HG03439 (cell line): ENCODE data around the gene LMX1B.
A peak's percentile ranks its signal among the peaks of the same experiment; 100 is the strongest.
"Not testable (repeated sequence)": the region's sequence is repeated elsewhere in the genome, so short reads cannot be mapped to it uniquely, and the experiment has no call there.

ENCODE experiments used
- ATAC-seq: cut with Tn5 transposase; IDR thresholded peaks from one replicate; pipeline ENCODE4 v1.9.1; 2021; ENCODE audit warnings: mild to moderate bottlenecking, moderate library complexity; ENCODE audit not compliant: unreplicated experiment

LMX1B gene

DNA sequence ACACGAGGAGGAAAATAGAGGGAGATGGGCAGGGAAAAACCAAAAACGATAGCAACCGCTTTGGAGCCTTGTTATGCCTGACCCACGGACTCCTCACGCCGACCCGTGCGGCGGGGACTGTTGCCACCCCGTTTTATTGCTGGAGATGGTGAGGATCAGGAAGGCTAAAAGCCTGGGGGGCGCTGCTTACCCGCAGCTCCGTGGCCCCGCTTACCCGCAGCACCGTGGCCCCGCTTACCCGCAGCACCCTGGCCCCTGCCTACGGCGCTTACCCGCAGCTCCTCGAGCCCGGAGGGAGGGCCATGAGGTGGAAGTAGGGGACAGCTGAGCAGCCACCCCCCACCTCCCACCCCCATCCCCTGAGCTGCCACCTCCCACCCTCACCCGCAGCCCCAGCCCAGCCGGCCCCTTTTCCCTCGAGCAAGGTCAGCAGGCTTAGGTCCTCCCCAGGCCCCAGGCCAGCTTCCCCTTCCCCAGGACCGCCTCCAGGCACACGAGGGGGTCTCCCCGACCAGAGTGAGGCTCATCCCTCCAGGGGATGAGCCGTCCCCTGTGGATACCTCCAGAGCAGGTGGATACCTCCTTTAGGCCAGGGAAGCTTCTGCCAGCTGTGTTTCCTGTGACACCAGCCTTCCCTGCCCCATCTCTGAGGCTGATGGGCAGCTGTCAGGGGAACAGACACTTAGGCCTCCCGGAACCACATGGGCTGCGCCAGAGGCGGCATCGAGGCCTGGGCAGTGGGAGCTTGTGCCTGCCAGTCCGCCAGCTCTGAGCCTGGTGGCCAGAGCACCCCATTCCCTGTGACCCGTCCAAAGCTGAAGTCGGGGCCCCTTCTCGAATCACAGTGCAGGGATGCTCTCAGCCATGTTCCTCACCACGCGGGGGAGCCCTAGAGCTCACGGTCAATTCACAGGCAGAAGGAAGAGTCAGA is 92.3 kb downstream of the LMX1B start:
- ATAC-seq = no peak

DNA sequence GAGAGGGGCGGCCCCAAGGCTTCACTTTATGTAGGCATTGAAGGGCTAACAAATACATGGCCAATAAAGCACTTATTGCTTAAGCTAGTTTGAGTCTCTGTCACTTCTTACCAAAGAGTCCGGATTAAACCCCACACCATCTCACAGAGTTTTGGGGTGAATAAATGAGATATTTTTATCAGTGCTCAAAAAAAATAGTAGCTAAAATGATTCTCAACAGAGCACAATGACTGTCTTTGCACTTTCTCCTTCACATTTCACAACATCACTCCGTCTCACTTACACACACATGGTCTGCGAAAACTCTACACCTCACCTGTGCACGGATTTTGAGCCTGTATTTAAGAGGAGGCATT is 92.9 kb downstream of the LMX1B start:
- no peak for ATAC-seq

DNA sequence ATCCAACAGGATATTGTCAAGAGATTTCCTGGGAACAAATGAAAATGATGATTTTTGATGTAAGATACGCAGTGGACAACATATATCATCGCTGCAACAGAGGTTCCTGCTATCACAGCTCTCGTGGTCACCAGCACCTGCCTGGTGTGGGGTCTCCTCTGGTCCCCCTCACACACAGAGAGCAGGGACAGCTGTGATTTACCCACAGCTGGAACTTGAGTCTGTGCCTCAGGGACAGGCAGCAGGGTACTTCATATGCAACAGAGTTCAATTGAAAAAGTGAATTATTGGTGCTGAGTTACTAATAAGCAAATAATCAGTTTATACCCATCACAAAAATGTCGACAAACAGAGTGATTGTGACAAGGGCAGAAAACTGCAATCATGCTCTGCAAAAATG is 93.4 kb downstream of the LMX1B start:
- no peak for ATAC-seq

DNA sequence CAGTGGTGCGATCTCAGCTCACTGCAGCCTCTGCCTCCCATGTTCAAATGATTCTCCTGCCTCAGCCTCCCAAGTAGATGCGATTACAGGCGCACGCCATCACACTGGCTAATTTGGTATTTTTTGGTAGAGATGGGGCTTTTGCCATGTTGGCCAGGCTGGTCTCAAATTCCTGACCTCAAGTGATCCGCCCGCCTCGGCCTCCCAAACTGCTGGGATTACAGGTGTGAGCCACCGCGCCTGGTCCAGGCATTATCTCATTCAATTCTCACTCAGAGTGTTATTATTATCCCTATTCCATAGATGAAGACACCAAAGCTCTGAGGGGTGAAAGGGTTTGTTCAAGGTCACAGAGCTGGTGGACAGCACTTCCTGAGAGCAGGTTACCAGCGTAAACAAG is 94.0 kb downstream of the LMX1B start:
- ATAC-seq = not testable (repeated sequence)

DNA sequence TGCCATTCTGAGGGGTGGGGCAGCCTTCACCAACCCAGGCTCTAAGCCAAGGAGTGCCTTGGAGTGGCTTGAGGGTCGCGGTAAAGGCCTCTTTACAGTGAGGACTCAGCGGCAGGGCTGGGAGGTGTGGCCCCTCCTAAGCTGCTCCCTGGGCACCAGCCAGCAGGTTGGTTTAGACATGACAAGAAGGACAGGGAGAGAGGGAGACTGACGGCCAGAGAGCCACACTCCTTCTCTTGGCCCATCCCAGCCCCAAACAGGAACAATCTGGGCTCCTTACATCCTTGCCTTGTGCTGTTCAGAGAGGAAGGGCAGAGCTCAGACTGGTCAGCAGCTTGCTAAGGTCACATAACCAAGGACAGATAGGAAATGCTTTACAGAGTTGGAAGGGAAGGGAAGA is 94.5 kb downstream of the LMX1B start:
- no peak for ATAC-seq

DNA sequence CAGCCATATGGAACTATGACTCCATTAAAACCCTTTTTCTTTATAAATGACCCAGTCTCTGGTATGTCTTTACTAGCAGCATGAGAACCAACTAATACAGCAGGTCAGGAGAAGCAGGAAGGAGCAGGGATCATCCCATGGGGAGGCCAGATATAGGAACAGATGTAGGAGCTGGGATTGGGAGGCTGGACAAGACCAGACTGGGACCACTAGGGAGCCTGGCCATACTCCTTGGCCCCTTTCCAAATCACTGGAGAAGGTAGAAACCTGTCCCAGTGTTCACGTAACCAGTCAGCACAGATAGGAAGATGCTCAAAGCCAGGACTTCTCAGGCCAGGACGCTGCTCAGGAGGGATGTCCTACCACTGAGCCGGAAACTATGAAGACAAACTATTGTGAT is 95.5 kb downstream of the LMX1B start:
- no peak for ATAC-seq

DNA sequence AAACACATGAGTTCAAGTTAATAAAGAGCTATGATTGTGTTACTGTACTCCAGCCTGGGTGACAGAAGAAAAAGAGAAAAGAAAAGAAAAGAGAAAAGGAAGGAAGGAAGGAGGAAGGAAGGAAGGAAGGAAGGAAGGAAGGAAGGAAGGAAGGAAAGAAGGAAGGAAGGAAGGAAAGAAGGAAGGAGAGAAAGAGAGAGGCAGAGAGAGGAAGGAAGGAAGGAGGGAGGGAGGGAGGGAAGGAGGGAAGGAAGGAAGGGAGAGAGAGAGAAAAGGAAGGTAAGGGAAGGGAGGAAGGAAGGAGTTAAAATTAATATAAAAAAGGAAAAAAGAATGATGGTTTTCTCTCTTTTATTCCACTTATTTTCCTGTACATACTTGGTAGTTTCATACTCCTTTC is 101.7 kb downstream of the LMX1B start:
- ATAC-seq = no peak

DNA sequence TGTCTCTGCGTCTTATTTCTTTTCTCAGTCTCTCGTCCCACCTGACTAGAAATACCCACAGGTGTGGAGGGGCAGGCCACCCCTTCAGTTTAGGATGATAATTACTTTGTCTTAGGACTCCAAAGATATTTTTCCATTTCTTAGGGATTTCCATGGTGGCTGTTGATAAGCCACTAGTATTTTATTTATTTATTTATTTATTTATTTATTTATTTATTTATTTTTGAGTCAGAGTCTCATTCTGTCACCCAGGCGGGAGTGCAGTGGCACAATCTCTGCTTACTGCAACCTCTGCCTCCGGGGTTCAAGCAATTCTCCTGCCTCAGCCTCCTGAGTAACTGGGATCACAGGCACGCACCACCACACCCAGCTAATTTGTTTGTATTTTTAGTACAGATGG is 103.7 kb downstream of the LMX1B start:
- not testable (repeated sequence) for ATAC-seq

DNA sequence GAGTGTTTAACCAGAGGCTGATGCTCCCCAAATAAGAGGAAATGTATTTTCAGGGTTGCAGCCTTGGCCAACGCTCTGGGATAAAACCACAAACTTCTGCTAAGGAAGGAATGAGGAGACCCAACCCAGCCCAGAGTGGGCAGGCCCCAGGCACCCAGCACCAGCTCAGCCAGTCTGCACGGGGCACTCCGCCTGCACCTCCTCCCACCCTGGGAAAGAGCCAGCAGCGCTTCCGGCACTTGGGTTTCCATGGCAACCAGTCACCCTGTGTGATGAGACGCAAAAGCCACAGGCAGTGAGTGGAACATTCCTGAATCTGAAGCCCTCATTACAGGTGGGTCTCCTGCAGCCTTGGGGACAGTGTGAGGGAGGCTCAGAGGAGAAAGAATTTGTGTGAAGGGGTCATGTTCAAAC is 105.9 kb downstream of the LMX1B start:
- no peak for ATAC-seq

DNA sequence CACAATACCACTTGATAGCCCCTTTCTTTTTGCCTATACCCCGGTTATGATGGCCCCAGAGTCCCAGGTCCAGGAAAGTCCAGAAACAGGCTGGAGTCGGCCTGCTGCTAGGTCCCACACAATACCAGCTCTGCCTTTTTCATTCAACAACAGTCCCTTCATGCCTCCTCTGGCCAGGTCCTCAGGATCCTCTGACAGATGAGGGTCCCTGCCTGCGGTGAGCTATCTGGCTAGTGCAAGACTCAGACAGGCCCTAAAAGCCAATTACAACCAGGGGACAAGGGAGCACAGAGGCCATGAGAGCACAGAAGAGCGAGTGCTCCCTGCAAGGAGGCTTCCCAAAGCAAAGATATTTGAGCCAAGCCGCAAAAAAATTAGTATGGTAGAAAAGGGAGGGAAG is 106.3 kb downstream of the LMX1B start:
- no peak for ATAC-seq

DNA sequence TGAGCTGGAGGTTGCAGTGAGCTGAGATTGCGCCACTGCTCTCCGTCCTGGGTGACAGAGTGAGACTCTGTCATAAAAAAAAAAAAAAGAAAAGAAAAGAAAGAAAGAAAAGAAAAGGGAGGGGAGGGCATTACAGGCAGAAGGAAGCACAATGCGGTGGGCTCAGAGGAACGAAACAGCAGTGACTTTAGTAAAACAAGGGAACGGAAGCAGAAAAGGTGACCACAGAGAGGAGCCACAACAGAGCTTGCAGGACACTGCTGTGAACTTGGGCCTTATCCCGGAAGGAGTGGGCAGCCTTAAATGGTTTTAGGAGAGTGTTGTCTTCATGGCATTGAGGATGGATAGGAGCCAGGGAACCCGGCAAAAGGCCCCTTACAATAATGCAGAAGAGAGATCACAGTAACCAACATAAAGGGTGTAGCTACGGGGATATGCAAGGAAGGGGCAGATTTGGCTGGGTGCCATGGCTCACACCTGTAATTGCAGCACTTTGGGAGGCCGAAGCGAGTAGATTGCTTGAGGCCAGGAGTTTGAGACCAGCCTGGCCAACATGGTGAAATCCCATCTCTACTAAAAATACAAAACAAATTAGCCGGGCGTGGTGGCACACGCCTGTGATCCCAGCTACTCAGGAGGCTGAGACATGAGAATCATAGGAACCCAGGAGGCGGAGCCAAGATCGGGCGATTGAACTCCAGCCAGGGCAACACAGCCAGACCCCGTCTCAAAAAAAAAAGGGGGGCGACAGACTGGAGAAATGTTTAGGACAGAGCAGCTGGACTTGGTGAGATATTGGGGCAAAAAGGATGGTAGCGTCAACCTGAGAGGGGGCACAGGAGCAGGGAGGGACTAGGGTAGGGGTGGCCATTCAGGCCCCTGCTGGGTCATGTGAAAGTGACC is 107.2 kb downstream of the LMX1B start:
- ATAC-seq = no peak

DNA sequence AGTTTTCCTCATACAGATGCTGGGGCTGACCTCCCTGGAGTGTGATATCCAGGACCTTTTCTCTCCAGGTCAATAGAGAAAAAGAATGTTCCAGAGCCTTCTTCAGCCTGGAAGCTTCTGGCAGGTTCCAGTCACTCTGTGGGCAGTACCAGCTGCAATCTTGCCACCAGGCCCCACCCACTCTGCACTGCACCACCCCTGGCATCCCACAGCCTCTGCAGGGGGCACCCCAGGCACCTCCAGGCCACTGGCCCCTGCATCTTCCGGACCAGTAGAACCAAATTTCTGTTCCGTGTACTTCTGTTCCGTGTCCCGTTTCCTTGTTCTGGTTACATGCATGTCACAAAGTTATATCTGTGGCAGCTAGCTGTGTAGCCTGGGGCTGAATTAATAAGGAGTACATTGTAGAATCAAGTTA is 107.8 kb downstream of the LMX1B start:
- ATAC-seq = no peak

DNA sequence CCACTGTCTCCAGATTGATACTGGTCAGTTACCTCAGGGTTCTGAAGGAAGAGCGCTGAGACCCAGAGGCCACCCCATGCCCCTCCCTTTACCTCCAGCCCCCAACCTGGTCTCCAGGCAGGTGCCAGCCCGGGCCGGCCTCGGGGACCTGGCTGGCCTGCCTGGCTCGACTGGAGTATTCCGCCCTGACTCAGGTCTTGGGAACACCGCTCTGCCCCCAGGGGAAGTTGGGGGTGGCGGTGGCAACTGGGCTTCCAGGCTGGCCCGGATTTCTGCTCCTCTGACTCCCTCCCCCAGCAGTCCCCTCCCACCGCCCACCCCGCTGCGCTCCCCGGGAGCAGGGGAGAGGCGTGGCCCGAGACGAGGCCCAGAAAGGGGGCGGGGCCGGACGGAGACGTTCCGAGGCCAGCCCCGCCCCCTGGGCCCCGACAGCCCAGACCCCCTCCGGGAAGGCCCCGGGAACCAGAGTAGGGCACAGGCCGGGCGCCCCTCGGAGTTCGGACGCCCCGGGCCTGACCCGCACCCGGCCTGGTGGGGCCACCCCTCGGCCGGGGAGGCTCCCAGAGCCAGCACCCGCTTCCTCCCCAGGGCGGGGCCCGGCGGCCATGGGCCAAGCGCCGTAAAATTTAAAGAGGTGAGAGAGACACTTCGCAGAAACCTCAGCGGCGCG is 108.7 kb downstream of the LMX1B start:
- ATAC-seq = peak; percentile 65

DNA sequence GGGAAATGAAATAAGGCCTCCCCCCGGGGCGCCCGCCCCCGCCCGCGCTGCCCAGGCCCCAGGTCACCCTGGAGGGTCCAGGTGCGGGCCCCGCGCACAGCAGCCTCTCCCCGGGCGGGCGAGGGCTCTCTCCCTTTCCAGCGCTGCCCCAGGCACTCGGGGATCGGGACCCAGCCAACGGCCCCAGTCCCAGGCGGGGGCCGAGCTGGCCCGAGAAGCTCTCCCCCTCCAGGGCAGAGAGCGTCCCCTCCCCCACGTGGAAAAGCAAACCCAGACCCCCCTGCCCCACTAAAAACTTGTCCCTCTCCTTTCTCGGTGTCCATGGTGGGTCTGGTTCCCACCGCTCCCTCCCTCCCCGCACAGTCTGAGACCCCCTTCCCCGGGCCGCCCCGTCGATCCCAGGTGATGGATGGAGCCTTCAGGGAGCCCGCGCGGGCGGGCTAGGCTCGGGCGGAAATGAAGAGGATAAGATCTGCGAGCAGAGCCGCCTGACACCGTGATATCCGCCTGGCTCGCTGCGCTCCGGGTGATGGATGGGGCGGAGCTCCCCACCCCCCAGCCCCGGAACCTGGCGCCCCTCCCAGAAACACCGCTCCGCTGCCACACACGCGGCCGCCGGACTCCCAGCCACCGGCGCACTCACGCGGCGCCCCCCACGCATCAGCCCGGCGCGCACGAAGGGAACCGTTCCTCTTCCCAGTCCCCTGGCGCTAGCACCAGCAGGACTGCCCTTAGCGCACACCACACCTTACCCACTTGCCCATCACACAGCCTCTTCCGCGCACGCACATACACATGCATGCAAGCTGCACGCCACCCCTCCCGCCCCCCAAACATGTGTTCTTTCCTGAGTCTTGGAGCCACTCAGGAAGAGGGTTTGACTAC is 109.4 kb downstream of the LMX1B start:
- ATAC-seq = peak; percentile 26

DNA sequence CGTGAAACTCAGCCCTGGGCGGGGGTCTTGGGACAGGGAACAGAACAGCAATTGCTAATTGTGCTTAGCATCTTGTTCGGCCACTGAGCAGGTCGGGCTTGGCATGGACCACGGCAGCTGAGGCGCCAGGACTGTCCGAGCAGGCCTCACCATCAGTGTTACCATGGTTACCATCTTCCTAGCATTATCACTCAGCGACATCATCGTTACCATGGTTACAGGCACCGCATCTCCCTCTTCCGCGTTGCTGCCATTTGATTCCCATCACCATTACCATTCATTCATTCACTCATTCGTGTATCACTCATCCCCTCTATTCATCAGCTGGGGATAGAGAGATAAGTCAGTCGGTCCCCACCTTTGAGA is 110.1 kb downstream of the LMX1B start:
- ATAC-seq = no peak

DNA sequence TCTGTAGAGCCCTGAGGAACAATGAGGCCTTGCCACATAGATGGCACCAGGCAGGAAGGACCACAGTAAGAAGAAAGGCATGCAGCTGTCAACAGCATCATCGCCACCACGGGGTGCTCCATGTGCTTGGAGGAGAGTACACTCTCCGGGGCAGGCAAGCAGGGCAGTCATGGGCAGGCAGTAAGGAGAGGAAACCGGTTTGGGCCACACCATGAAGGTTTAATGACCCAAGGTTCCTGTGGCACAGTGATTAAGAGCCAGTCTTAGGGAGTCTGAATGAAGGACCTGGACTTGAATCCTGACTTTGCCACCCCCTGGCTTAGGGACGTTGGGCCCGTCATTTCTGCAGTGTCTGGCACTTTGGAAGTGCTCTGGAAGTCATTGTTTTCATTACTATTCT is 110.5 kb downstream of the LMX1B start:
- ATAC-seq = no peak

DNA sequence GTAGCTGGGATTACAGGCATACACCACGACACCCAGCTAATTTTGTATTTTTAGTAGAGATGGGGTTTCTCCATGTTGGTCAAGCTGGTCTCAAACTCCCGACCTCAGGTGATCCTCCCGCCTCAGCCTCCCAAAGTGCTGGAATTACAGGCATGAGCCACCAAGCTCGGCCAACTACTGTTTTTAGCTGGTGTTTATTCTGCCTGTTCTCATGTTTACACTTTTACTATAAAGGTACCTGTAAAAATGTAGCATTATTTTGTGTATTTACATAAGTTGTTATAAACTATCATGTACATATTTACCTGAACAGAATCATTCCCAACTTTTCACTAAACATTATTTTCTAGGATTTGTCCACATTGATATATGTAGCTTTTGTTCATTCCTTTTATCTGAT is 111.8 kb downstream of the LMX1B start:
- not testable (repeated sequence) for ATAC-seq

DNA sequence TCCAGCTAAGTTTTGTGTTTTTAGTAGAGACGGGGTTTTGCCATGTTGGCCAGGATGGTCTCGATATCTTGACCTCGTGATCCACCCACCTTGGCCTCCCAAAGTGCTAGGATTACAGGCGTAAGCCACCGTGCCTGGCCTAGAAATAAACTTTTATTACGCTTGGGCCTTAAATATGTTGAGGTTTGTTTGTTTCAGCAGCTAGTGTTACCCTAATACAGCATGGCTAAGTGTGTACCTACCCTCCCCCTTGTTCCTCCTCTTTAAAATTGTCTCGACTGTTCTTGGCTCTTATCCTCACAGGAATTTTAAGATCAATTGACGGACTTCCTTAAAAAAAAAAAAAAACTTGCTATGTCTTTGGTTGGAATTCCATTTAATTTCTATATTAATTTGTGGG is 114.5 kb downstream of the LMX1B start:
- not testable (repeated sequence) for ATAC-seq

DNA sequence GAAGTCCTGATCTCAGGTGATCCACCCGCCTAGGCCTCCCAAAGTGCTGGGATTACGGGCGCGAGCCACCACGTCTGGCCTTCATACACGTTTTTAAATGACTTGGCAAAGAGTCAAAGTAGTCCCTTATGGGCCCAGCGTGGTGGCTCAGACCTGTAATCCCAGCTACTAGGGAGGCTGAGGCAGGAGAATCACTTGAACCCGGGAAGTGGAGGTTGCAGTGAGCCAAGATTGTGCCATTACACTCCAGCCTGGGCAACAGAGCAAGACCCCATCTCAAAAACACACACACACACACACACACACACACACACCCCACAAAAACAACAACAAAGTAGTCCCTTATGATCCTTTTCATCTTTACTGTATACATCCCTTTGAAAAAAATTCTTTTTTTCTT is 116.9 kb downstream of the LMX1B start:
- ATAC-seq = not testable (repeated sequence)

DNA sequence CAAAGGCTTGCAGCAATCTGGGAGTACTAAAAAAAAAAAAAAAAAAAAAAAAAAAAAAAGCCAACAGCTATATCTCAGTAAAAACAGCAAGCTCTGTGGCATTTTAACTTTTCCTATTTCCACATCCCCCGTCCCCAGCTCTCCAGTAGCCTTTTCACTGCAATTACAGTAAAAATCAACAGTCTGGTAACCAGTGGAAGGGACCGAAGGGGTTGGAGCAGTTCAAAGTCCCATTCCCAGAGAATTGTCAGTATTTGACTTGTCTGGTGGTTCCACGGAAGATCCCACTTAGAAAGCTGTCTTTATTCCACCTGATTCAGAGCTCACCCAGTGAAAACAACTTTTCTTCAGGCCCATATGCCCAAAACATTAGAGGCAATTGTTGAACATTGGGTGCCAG is 119.3 kb downstream of the LMX1B start:
- ATAC-seq = no peak
